B cell (primary cell): ENCODE measurements around the gene BNIPL. TPM values are rescaled to one million over a fixed set of nuclear protein-coding genes. Genes with fewer than 3 reads are reported as not detected.

Experiments used
- ATAC-seq: fragments of 200-7000 bp; cut with Tn5 transposase; one replicate; pipeline ENCODE4 v1.10.0; 2021; ENCODE audit warnings: low read depth, mild to moderate bottlenecking, moderate number of reproducible peaks, moderate library complexity
- CTCF ChIA-PET: fragments of 350-600 bp; sonication (Branson Sonifier 250); formaldehyde crosslinking; loops from one replicate; lab custom pipeline; 2021; ENCODE audit warnings: antibody characterized with exemption, inconsistent platforms; lab: Charles Lee
- POLR2A ChIA-PET: fragments of 350-600 bp; sonication (Branson Sonifier 250); formaldehyde crosslinking; loops from one replicate; lab custom pipeline; 2021; ENCODE audit warnings: antibody characterized with exemption; lab: Charles Lee
- DNase-seq: peaks from one replicate; pipeline ENCODE4 v3.0.0; 2013
- H2AFZ ChIP-seq: 2 replicates; pipeline ENCODE4 v1.6.1; 2012; ENCODE audit warnings: mild to moderate bottlenecking, low read depth, low read length; ENCODE audit not compliant: insufficient read depth, poor library complexity, severe bottlenecking
- H3K27ac ChIP-seq, 2 donors: 1 replicate in 1 of 2; 2 replicates in 1 of 2; pipeline ENCODE4 v1.5.1; 2012 to 2013; ENCODE audit warnings: low read length in 2 of 2, mild to moderate bottlenecking in 2 of 2, moderate library complexity in 1 of 2
- H3K27me3 ChIP-seq, 4 experiments: fragments of 200-600 bp in 1 of 4; sonication (generic) in 1 of 4; replicated peaks in 1 of 4; 1 replicate in 2 of 4; 2 replicates in 2 of 4; pipeline versions ENCODE4 v1.6.1 to v1.7.0; 2013 to 2016; ENCODE audit warnings: low read length in 3 of 4, mild to moderate bottlenecking in 2 of 4, mixed read lengths in 1 of 4, moderate library complexity in 1 of 4; ENCODE audit not compliant: insufficient read depth in 4 of 4, control insufficient read depth in 3 of 4; ENCODE audit errors: control extremely low read depth in 1 of 4
- H3K36me3 ChIP-seq, 2 experiments: replicated peaks in 1 of 2; 1 replicate in 1 of 2; 2 replicates in 1 of 2; pipeline versions ENCODE4 v1.6.1 to v1.7.1; 2013; ENCODE audit warnings: low read length in 1 of 2; ENCODE audit not compliant: insufficient read depth in 2 of 2, control insufficient read depth in 1 of 2; ENCODE audit errors: control extremely low read depth in 1 of 2, extremely low read depth in 1 of 2
- H3K4me1 ChIP-seq, 2 donors: fragments of 200-600 bp in 1 of 2; sonication (generic) in 1 of 2; 1 replicate in 1 of 2; 2 replicates in 1 of 2; pipeline versions ENCODE4 v1.5.1 to v1.6.1; 2013 to 2017; ENCODE audit warnings: low read length in 2 of 2; ENCODE audit not compliant: control insufficient read depth in 2 of 2, insufficient read depth in 2 of 2
- H3K4me2 ChIP-seq: replicated peaks from 2 replicates; pipeline ENCODE3; 2012; ENCODE audit warnings: mild to moderate bottlenecking, low read depth, low read length; ENCODE audit not compliant: poor library complexity, severe bottlenecking
- H3K4me3 ChIP-seq, 5 experiments: fragments of 200-600 bp in 1 of 5; sonication (generic) in 1 of 5; 1 replicate in 3 of 5; 2 replicates in 2 of 5; pipeline versions ENCODE4 v1.5.1 to v1.7.0; 2011 to 2016; ENCODE audit warnings: low read length in 4 of 5, mild to moderate bottlenecking in 4 of 5, low read depth in 2 of 5, control low read depth in 1 of 5, moderate library complexity in 1 of 5; ENCODE audit not compliant: insufficient read depth in 1 of 5; ENCODE audit errors: control extremely low read depth in 1 of 5, extremely low read depth in 1 of 5
- H3K79me2 ChIP-seq: fragments of 200-600 bp; sonication (generic); one replicate; pipeline ENCODE4 v1.6.0; 2016; ENCODE audit warnings: low read length; ENCODE audit not compliant: control insufficient read depth, insufficient read depth
- H3K9ac ChIP-seq: fragments of 200-600 bp; sonication (generic); 2 replicates; pipeline ENCODE4 v1.6.1; 2017; ENCODE audit warnings: mild to moderate bottlenecking, low read length, moderate library complexity
- H3K9me3 ChIP-seq, 3 donors: one replicate each; pipeline versions ENCODE4 v1.6.1 to v1.7.1; 2013; ENCODE audit warnings: low read length in 2 of 3; ENCODE audit not compliant: control insufficient read depth in 2 of 3, insufficient read depth in 1 of 3; ENCODE audit errors: control extremely low read depth in 1 of 3
- H4K20me1 ChIP-seq: 2 replicates; pipeline ENCODE4 v1.6.0; 2012; ENCODE audit warnings: mild to moderate bottlenecking, low read length; ENCODE audit not compliant: insufficient read depth, control insufficient read depth, poor library complexity, severe bottlenecking
- H3K27ac Mint-ChIP-seq: one replicate; pipeline ENCODE4 v1.8.0; 2021; ENCODE audit warnings: mixed read lengths
- H3K27me3 Mint-ChIP-seq: one replicate; pipeline ENCODE4 v1.8.0; 2021; ENCODE audit warnings: mixed read lengths
- H3K4me1 Mint-ChIP-seq: one replicate; pipeline ENCODE4 v1.8.0; 2021; ENCODE audit warnings: mixed read lengths
- H3K4me3 Mint-ChIP-seq: one replicate; pipeline ENCODE4 v1.8.0; 2021; ENCODE audit warnings: mixed read lengths
- H3K9me3 Mint-ChIP-seq: one replicate; pipeline ENCODE4 v1.8.0; 2022; ENCODE audit warnings: mixed read lengths; ENCODE audit not compliant: insufficient read depth
- CTCF ChIP-seq: fragments of 200-600 bp; IDR thresholded peaks from one replicate; pipeline ENCODE4 v1.8.0; 2022; ENCODE audit warnings: antibody characterized with exemption, mild to moderate bottlenecking
- EZH2 ChIP-seq: IDR thresholded peaks from 2 replicates; pipeline ENCODE4 v1.6.1; 2012; ENCODE audit warnings: borderline replicate concordance, low read depth, mild to moderate bottlenecking, moderate library complexity, low read length; ENCODE audit not compliant: insufficient read depth, poor library complexity, severe bottlenecking
- WGBS: methylation state at CpG from one replicate; pipeline ENCODE4 v1.1.5; 2013; ENCODE audit warnings: missing lambda C conversion rate; ENCODE audit not compliant: insufficient coverage; 5-methylcytosine and 5-hydroxymethylcytosine counted together
- intact Hi-C: fragments of 100-400 bp; cut with micrococcal nuclease; formaldehyde crosslinking; loops from one replicate; pipeline ENCODE4 v1.10.0; 2022
- polyA plus RNA-seq: library from polyadenylated mRNA; depleted of rRNA; stranded (reverse); fragments of >200 nt; gene quantifications from 2 replicates; pipeline ENCODE4 v1.2.3, GENCODE V29; 2012
- total RNA-seq, 2 donors: library from RNA; stranded (reverse); fragments of 120-200 nt in 1 of 2; gene quantifications; 1 replicate in 1 of 2; 2 replicates in 1 of 2; pipeline versions ENCODE4 v1.2.3 to v1.2.4, GENCODE V29; 2013 to 2022

Gene BNIPL
- total and polyA plus RNA-seq, 2 donors (not counting 1 experiment from before 2014, with no cell fraction given), result 0.81 to 2.5 TPM

- TF ChIP-seq EZH2 (no peak), CTCF (no peak)
- H3K79me2 ChIP-seq, result peaks cover 25% of the 10 kb centered on the region
- intact Hi-C loops, result no loop called here
Observed at GRCh38 chr1:151051356-151052009, 15.1 kb downstream of the BNIPL start.

More at GRCh38 chr1:151051356-151052009, 15.1 kb downstream of the BNIPL start:
- Histone ChIP-seq H3K4me3 (no peak overlapping the region), H4K20me1 (peaks cover 12% of the 10 kb centered on the region), H2AFZ (no peak overlapping the region), H3K4me2 (no peak overlapping the region), H3K36me3 (peaks cover 0 to 58% of the 10 kb centered on the region in 2 experiments), H3K9ac (no peak overlapping the region), H3K4me1 (peaks cover 42 to 52% of the 10 kb centered on the region in 2 donors), H3K9me3 (no peaks in the 10 kb centered on the region), H3K27me3 (no peaks in the 10 kb centered on the region), H3K27ac (peak overlapping the region in 1 of 2 donors; percentile 44)
- DNase-seq, result no peak
- peaks cover 56% of the 10 kb centered on the region for H3K4me1 Mint-ChIP-seq
- H3K4me3 Mint-ChIP-seq, result no peak overlapping the region
- ChIA-PET POLR2A (interaction anchor here (0.6 to 1.2 kb wide), 4 partner anchors 8 to 311 kb away, joined by 3 to 8 read pairs (median 4); partner anchors contain the start of genes CDC42SE1 and MLLT11), CTCF (interaction anchor here (0.7 to 5.7 kb wide), 3 partner anchors 8 to 431 kb away, joined by 3 to 63 read pairs (median 18); partner anchors contain the start of genes CDC42SE1, GABPB2 and MLLT11)
- peak overlapping the region; percentile 44 for H3K27ac Mint-ChIP-seq
- no peak for ATAC-seq
- H3K9me3 Mint-ChIP-seq, result no peaks in the 10 kb centered on the region
- no CpG with 5 or more reads among the region's 2 CpGs for WGBS
- H3K27me3 Mint-ChIP-seq, result no peaks in the 10 kb centered on the region
